Activated CD8-positive, alpha-beta T cell treated with anti-CD3 and anti-CD28 coated beads, Interleukin-2, amount 10 ng/mL, durations not matched to agents 7 days and 5 days (primary cell): Measurements from ENCODE around the gene ST8SIA4. TPM values are rescaled to one million over a fixed set of nuclear protein-coding genes. Genes with fewer than 3 reads are reported as not detected.

Source experiments
- ATAC-seq: fragments of 150-1000 bp; cut with Tn5 transposase; one replicate; pipeline ENCODE4 v1.10.0; 2021; ENCODE audit warnings: moderate library complexity
- CTCF ChIA-PET: fragments of 350-600 bp; sonication (Branson Sonifier 250); formaldehyde crosslinking; loops from one replicate; lab custom pipeline; 2021; ENCODE audit warnings: antibody characterized with exemption; lab: Charles Lee
- POLR2A ChIA-PET: fragments of 350-600 bp; sonication (Branson Sonifier 250); formaldehyde crosslinking; loops from one replicate; lab custom pipeline; 2021; ENCODE audit warnings: antibody characterized with exemption; lab: Charles Lee
- DNase-seq: peaks from one replicate; pipeline ENCODE4 v3.0.0-alpha.2; 2020
- H3K27ac Mint-ChIP-seq: one replicate; pipeline ENCODE4 v1.8.0; 2021; ENCODE audit warnings: mild to moderate bottlenecking, mixed read lengths
- H3K27me3 Mint-ChIP-seq: one replicate; pipeline ENCODE4 v1.8.0; 2021; ENCODE audit warnings: low read depth, mixed read lengths
- H3K36me3 Mint-ChIP-seq: one replicate; pipeline ENCODE4 v1.8.0; 2021; ENCODE audit warnings: low read depth, mixed read lengths
- H3K4me1 Mint-ChIP-seq: one replicate; pipeline ENCODE4 v1.8.0; 2021; ENCODE audit warnings: low read depth, mixed read lengths
- H3K4me3 Mint-ChIP-seq: one replicate; pipeline ENCODE4 v1.8.0; 2021; ENCODE audit warnings: mild to moderate bottlenecking, mixed read lengths
- H3K9me3 Mint-ChIP-seq: one replicate; pipeline ENCODE4 v1.8.0; 2022; ENCODE audit warnings: mixed read lengths; ENCODE audit not compliant: insufficient read depth
- total RNA-seq, 2 experiments: library from RNA; stranded (reverse); gene quantifications; one replicate each; pipeline ENCODE4 v1.2.3, GENCODE V29; 2021

ST8SIA4 gene
- total RNA-seq, 2 experiments from 2014 or later: 35.8 to 37.5 TPM

- no peak overlapping the region for H3K4me3 Mint-ChIP-seq
- ChIA-PET CTCF (interaction anchor here (0.8 to 3.9 kb wide), 5 partner anchors 9 to 73 kb away, joined by 3 to 16 read pairs (median 4); no protein-coding TSS in a partner anchor), POLR2A (interaction anchor here (1.1 kb wide), 1 partner anchor 72 kb away, joined by 6 read pairs; no protein-coding TSS in a partner anchor)
- H3K27ac Mint-ChIP-seq: no peak overlapping the region
- H3K4me1 Mint-ChIP-seq: peaks cover 19% of the 10 kb centered on the region
- H3K9me3 Mint-ChIP-seq: no peaks in the 10 kb centered on the region
- peaks cover 37% of the 10 kb centered on the region for H3K36me3 Mint-ChIP-seq
- no peaks in the 10 kb centered on the region for H3K27me3 Mint-ChIP-seq
- ATAC-seq: no peak
- no peak for DNase-seq
Observed at GRCh38 chr5:100828071-100828897, 74.8 kb downstream of the ST8SIA4 start.

GRCh38 chr5:100827481-100827889, 75.6 kb downstream of the ST8SIA4 start:
- DNase-seq: no peak
- peaks cover 18% of the 10 kb centered on the region for H3K4me1 Mint-ChIP-seq
- ChIA-PET POLR2A (no interaction called here), CTCF (interaction anchor here (0.8 to 3.9 kb wide), 3 partner anchors 10 to 71 kb away, joined by 3 to 16 read pairs (median 4); no protein-coding TSS in a partner anchor)
- no peaks in the 10 kb centered on the region for H3K9me3 Mint-ChIP-seq
- H3K27me3 Mint-ChIP-seq: no peaks in the 10 kb centered on the region
- ATAC-seq: no peak
- H3K36me3 Mint-ChIP-seq: peaks cover 31% of the 10 kb centered on the region
- no peak overlapping the region for H3K4me3 Mint-ChIP-seq
- H3K27ac Mint-ChIP-seq: no peak overlapping the region

DNA sequence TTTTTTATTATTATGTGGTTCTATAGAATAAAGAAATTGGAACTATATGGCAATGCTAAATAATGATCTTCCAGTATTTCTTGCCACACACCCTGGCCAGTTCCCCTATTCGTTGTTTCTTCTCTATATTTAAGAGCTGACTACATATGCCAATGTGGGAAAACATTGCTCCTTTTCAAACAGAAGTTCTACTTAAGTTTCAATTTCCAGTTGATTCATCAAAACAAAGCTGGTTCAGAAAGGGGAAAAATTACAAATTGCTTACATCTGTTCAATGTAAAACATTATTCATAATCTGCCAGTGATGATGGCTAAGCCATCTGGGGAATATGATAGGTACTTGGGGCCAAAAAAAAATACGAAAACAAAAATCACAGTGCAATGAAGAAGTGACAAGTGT, 76.9 kb downstream of the ST8SIA4 start:
- no peak overlapping the region for H3K4me3 Mint-ChIP-seq
- H3K36me3 Mint-ChIP-seq: peaks cover 34% of the 10 kb centered on the region
- ATAC-seq (no peak), DNase-seq (no peak)
- H3K4me1 Mint-ChIP-seq: peaks cover 16% of the 10 kb centered on the region
- ChIA-PET POLR2A (interaction anchor here (0.7 to 1.5 kb wide), 2 partner anchors 15 to 74 kb away, joined by 3 to 6 read pairs; no protein-coding TSS in a partner anchor), CTCF (no interaction called here)
- no peaks in the 10 kb centered on the region for H3K9me3 Mint-ChIP-seq
- peak overlapping the region; percentile 17 for H3K27ac Mint-ChIP-seq
- no peaks in the 10 kb centered on the region for H3K27me3 Mint-ChIP-seq

- ATAC-seq (no peak), DNase-seq (no peak)
- POLR2A ChIA-PET: no interaction called here
- H3K4me3 Mint-ChIP-seq: no peak overlapping the region
- H3K36me3 Mint-ChIP-seq: peaks cover 38% of the 10 kb centered on the region
- H3K27me3 Mint-ChIP-seq: no peaks in the 10 kb centered on the region
- CTCF ChIA-PET: no interaction called here
- no peaks in the 10 kb centered on the region for H3K9me3 Mint-ChIP-seq
- H3K27ac Mint-ChIP-seq: no peak overlapping the region
- H3K4me1 Mint-ChIP-seq: peaks cover 16% of the 10 kb centered on the region
Observed at GRCh38 chr5:100824635-100825034, 78.4 kb downstream of the ST8SIA4 start.

DNA sequence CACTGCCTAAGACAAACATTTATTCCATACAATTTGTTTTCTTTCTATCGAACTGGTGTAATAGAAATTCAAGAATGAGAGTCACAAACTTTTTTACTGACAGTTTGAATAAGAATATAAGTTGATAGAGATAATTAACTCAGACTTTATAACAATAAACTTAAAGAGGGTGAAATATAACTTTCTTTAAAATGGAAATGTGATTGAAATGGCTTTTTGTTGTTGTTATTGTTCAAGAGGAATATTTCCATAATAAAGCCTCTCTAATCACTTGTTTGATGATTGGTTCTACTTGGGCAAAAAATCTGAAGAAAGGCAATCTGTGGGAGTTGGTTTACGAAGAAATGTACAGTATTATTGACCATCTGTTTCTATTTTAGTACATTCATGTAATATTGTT, 79.3 kb downstream of the ST8SIA4 start:
- Mint-ChIP-seq H3K27ac (no peak overlapping the region), H3K4me1 (peaks cover 16% of the 10 kb centered on the region), H3K27me3 (no peaks in the 10 kb centered on the region), H3K4me3 (no peak overlapping the region), H3K9me3 (no peaks in the 10 kb centered on the region), H3K36me3 (peaks cover 34% of the 10 kb centered on the region)
- no peak for ATAC-seq
- CTCF ChIA-PET: no interaction called here
- DNase-seq: no peak
- POLR2A ChIA-PET: no interaction called here

DNA sequence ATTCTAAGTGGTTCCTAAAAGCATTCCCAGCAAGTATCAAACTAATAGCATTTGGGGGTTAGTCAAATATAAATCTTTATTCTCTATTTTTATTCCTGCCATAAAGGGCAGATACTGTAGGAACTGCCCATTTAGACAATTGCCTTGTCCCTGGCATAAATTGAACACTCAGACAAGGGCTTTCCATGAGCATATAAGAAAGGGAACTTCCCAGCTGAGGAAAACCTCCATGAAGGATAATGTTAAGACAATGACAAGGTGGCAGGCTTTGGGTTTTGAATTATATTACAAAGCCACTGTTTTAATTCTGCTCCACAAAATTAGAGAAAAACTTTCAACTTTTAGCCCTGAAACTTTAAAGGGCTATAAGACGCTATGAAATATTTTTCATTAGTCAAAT, 81.3 kb downstream of the ST8SIA4 start:
- Mint-ChIP-seq H3K27me3 (no peaks in the 10 kb centered on the region), H3K36me3 (peaks cover 45% of the 10 kb centered on the region), H3K4me1 (peaks cover 7% of the 10 kb centered on the region), H3K4me3 (no peak overlapping the region), H3K9me3 (no peaks in the 10 kb centered on the region), H3K27ac (no peak overlapping the region)
- DNase-seq (no peak), ATAC-seq (no peak)
- POLR2A ChIA-PET: no interaction called here
- CTCF ChIA-PET: no interaction called here

- no peaks in the 10 kb centered on the region for H3K9me3 Mint-ChIP-seq
- no peak overlapping the region for H3K4me3 Mint-ChIP-seq
- no peaks in the 10 kb centered on the region for H3K27me3 Mint-ChIP-seq
- DNase-seq (no peak), ATAC-seq (no peak)
- ChIA-PET CTCF (interaction anchor here (0.9 to 2.0 kb wide), 3 partner anchors 10 to 82 kb away, joined by 3 to 9 read pairs (median 3); no protein-coding TSS in a partner anchor), POLR2A (interaction anchor here (0.9 to 1.2 kb wide), 2 partner anchors 84 to 86 kb away, joined by 3 to 4 read pairs; partner anchors contain the start of gene ST8SIA4)
- H3K36me3 Mint-ChIP-seq: peaks cover 44% of the 10 kb centered on the region
- peaks cover 5% of the 10 kb centered on the region for H3K4me1 Mint-ChIP-seq
- no peak overlapping the region for H3K27ac Mint-ChIP-seq
Observed at GRCh38 chr5:100818340-100818739, 84.7 kb downstream of the ST8SIA4 start.

GRCh38 chr5:100803397-100803796, 99.7 kb downstream of the ST8SIA4 start:
- DNase-seq: no peak
- no peak overlapping the region for H3K27ac Mint-ChIP-seq
- POLR2A ChIA-PET: interaction anchor here (1.1 kb wide), 1 partner anchor 99 kb away, joined by 3 read pairs; no protein-coding TSS in a partner anchor
- H3K4me1 Mint-ChIP-seq: no peaks in the 10 kb centered on the region
- no peaks in the 10 kb centered on the region for H3K27me3 Mint-ChIP-seq
- no peak overlapping the region for H3K4me3 Mint-ChIP-seq
- peaks cover 12% of the 10 kb centered on the region for H3K9me3 Mint-ChIP-seq
- ATAC-seq: no peak
- peaks cover 14% of the 10 kb centered on the region for H3K36me3 Mint-ChIP-seq
- CTCF ChIA-PET: interaction anchor here (0.9 kb wide), 1 partner anchor 13 kb away, joined by 5 read pairs; no protein-coding TSS in a partner anchor

DNA sequence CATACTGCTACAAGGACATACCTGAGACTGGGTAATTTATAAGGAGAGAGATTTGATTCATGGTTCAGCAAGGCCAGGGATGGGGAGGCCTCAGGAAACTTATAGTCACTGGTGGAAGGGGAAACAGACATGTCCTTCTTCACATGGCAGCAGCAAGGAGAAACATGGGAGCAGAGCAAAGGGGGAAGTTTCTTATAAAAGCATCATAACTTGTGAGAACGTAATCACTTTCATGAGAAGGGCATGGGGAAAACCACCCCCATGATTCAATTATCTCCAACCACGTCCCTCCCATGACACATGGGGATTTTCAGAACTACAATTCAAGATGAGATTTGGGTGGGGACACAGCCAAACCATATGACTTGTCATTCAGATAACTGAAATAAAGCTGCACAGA, 100.9 kb downstream of the ST8SIA4 start:
- DNase-seq (no peak), ATAC-seq (no peak)
- Mint-ChIP-seq H3K27ac (no peak overlapping the region), H3K4me1 (no peaks in the 10 kb centered on the region), H3K9me3 (peaks cover 12% of the 10 kb centered on the region), H3K36me3 (peaks cover 11% of the 10 kb centered on the region), H3K27me3 (no peaks in the 10 kb centered on the region), H3K4me3 (no peak overlapping the region)
- ChIA-PET POLR2A (no interaction called here), CTCF (interaction anchor here (0.9 kb wide), 1 partner anchor 99 kb away, joined by 3 read pairs; no protein-coding TSS in a partner anchor)

GRCh38 chr5:100800562-100800961, 102.5 kb downstream of the ST8SIA4 start:
- DNase-seq (no peak), ATAC-seq (no peak)
- no peak overlapping the region for H3K27ac Mint-ChIP-seq
- H3K36me3 Mint-ChIP-seq: peaks cover 10% of the 10 kb centered on the region
- no peak overlapping the region for H3K4me3 Mint-ChIP-seq
- ChIA-PET POLR2A (no interaction called here), CTCF (no interaction called here)
- no peaks in the 10 kb centered on the region for H3K4me1 Mint-ChIP-seq
- H3K9me3 Mint-ChIP-seq: peaks cover 12% of the 10 kb centered on the region
- H3K27me3 Mint-ChIP-seq: no peaks in the 10 kb centered on the region

- no peak overlapping the region for H3K27ac Mint-ChIP-seq
- POLR2A ChIA-PET: no interaction called here
- peaks cover 5% of the 10 kb centered on the region for H3K36me3 Mint-ChIP-seq
- no peak overlapping the region for H3K4me3 Mint-ChIP-seq
- no peaks in the 10 kb centered on the region for H3K27me3 Mint-ChIP-seq
- DNase-seq: no peak
- no peak for ATAC-seq
- CTCF ChIA-PET: interaction anchor here (1.0 kb wide), 1 partner anchor 21 kb away, joined by 3 read pairs; no protein-coding TSS in a partner anchor
- H3K4me1 Mint-ChIP-seq: no peaks in the 10 kb centered on the region
- H3K9me3 Mint-ChIP-seq: peaks cover 17% of the 10 kb centered on the region
Observed at GRCh38 chr5:100799166-100799565, 103.9 kb downstream of the ST8SIA4 start.

DNA sequence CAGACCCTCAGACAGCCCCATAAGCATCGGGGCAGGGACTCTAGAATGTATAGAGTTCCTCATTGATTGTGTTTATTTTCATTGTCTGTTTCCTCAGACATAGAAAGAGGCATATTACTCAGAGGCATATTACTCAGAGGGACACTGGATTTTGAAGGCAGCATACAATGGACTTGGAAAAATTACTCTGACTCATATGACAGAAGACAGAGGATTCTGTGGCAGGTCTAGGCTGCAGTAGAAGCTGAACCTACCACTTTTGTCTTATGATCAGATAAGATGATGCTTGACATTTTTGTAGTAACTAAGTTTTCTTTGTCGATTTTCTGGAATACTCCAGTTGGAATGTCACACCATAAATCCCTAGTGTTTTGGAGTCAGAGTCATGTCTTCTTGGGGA, 105.2 kb downstream of the ST8SIA4 start:
- ATAC-seq: no peak
- Mint-ChIP-seq H3K36me3 (peaks cover 5% of the 10 kb centered on the region), H3K9me3 (peaks cover 17% of the 10 kb centered on the region), H3K27ac (no peak overlapping the region), H3K27me3 (no peaks in the 10 kb centered on the region), H3K4me1 (no peaks in the 10 kb centered on the region), H3K4me3 (no peak overlapping the region)
- CTCF ChIA-PET: no interaction called here
- no peak for DNase-seq
- POLR2A ChIA-PET: no interaction called here
